Rectal smooth muscle tissue (tissue), 1 donor: ENCODE measurements around the gene FRS3.

ENCODE experiments used
- H3K27ac ChIP-seq: one replicate; pipeline ENCODE4 v1.7.0; 2013; ENCODE audit warnings: low read depth, low read length, inconsistent platforms
- H3K27me3 ChIP-seq: one replicate; pipeline ENCODE4 v1.7.0; 2013; ENCODE audit warnings: low read length; ENCODE audit not compliant: control insufficient read depth, insufficient read depth
- H3K36me3 ChIP-seq: one replicate; pipeline ENCODE4 v1.7.0; 2013; ENCODE audit warnings: low read length; ENCODE audit not compliant: control insufficient read depth, insufficient read depth
- H3K4me1 ChIP-seq: one replicate; pipeline ENCODE4 v1.7.0; 2013; ENCODE audit warnings: low read length; ENCODE audit not compliant: control insufficient read depth, insufficient read depth
- H3K4me3 ChIP-seq: one replicate; pipeline ENCODE4 v1.7.0; 2013; ENCODE audit warnings: low read length
- H3K9ac ChIP-seq: one replicate; pipeline ENCODE4 v1.7.0; 2013; ENCODE audit warnings: low read length

Gene FRS3

DNA sequence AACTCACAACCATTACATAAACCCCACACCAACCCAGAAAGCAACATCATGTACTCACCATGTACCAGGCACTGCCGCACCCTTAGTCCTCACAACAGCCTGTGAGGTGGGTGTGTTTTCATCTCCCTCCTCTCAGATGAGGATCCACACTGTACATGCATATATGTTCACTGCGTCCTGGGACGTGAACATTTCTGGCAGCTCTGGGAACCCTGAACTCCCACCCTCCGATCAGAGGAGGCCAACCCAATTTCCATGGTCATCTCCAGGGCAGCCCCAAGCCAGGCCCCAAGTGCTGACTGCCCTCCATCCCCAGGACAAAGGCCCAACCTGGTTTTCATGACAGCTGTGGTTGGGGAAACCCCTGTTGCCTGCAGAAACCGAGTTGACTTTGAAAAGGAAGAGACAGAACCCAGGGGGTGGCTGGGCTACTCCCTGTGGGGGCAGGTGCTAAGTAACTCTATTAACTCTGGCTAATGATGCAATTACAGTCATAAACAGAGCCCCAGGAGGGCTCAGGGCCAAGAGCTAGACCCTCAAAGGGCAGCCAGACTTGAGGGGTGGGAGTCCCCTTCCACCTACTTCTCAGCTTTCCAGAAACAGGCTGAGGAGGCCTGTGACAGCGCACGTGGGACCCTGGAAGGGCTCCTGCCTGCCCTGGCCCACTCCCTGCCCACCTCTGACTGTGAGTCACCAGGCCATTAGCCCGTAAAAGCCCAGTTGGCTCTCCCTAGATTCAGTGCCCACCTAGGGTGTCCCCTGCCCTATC lies 46.9 kb downstream of the FRS3 start:
- peak overlapping the region; percentile 79 for H3K4me3 ChIP-seq
- peaks cover 16% of the 10 kb centered on the region for H3K4me1 ChIP-seq
- H3K9ac ChIP-seq: peak overlapping the region; percentile 6
- no peaks in the 10 kb centered on the region for H3K36me3 ChIP-seq
- no peaks in the 10 kb centered on the region for H3K27me3 ChIP-seq
- peak overlapping the region; percentile 94 for H3K27ac ChIP-seq

DNA sequence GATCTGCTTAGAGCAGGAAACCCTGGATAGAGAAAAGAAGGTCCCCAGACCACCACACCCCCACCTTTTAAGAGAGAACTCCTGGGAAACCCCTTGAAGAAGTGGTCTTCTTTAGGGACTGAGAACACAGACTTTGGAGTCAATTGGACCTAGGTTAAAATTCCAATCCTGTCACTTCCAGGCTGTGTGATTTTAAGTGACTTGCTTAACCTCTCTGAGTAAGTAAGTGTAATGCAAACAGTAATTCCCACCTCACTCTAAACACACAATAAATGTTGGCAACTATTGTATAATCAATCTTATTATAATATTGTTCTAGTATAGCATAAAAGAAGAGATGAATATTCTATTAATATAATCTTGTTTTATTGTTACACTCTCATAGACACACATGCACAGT lies 47.6 kb downstream of the FRS3 start:
- peaks cover 16% of the 10 kb centered on the region for H3K4me1 ChIP-seq
- H3K27me3 ChIP-seq: no peaks in the 10 kb centered on the region
- H3K9ac ChIP-seq: no peak overlapping the region
- no peak overlapping the region for H3K4me3 ChIP-seq
- no peaks in the 10 kb centered on the region for H3K36me3 ChIP-seq
- H3K27ac ChIP-seq: no peak overlapping the region

DNA sequence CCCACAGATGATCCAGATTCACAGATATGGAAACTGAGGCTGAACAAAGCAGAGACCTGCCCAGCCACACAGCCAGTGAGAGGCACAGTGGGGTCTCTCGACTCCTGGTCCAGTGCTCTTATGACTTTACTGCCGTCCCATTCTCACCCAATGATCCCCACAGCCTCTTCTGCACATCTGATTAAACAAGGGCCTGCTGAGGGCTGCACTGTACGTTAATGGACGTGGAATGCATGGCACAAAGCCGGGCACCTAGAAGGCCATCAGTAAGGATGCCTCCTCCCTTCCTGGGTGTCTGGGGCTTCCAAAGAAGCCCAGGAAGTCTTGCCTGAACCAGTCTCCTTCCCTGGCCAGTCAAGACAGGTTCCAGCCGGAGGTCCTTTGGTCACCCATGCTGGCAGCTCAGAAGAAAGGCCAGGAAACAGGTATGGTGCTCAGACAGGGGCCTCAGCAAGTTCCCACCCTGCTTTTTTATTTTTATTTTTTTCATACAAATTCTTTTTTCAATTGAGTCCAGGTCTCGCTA lies 48.1 kb downstream of the FRS3 start:
- no peak overlapping the region for H3K9ac ChIP-seq
- no peaks in the 10 kb centered on the region for H3K36me3 ChIP-seq
- H3K4me3 ChIP-seq: no peak overlapping the region

DNA sequence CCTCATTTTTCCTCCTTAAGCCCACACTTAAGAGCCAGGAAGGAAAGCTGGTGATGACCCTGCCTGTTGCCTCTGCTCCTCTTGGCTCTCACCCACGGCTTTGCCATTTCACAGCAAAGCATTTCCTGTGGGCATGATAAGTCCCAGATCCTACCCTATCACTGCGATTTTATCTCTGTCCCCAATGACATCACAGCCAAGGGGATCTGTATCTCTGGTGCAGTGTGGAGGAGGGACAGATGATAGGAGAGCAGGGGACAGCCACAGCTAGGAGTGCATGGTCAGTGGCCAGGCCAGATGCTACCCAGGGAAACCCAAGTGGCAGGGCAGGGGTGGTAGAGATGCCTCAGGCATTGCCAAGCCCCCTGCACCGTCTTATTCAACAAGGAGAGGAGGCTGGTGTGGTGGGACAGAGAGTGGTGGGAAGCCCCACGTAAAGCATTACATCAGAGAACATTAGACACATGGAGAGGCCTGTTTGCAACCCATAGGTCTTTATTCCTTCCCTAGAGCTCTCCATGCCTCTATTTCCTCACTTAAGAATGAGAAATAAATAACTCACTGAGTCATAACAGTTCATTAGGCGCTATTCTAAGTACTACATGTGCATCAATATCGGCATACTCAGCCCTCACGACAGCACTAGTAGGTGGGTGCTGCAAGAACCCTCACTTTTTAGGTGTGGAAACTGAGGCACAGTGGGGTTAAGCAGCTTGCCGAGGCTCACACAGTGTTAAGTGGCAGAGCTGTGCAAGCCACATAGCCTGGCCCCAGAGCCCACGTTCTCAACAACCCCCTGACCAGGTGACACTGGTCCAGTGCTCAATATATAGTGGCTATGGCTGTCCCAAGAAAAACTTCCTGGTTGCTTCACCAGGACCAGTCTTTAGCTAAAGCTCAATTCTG lies 48.9 kb downstream of the FRS3 start:
- Histone ChIP-seq H3K9ac (no peak overlapping the region), H3K4me1 (peaks cover 15% of the 10 kb centered on the region), H3K27me3 (no peaks in the 10 kb centered on the region), H3K27ac (no peak overlapping the region), H3K4me3 (no peak overlapping the region), H3K36me3 (no peaks in the 10 kb centered on the region)

More for the DNA sequence above, 48.1 kb downstream of the FRS3 start:
- no peaks in the 10 kb centered on the region for H3K27me3 ChIP-seq
- H3K4me1 ChIP-seq: peaks cover 16% of the 10 kb centered on the region
- no peak overlapping the region for H3K27ac ChIP-seq

DNA sequence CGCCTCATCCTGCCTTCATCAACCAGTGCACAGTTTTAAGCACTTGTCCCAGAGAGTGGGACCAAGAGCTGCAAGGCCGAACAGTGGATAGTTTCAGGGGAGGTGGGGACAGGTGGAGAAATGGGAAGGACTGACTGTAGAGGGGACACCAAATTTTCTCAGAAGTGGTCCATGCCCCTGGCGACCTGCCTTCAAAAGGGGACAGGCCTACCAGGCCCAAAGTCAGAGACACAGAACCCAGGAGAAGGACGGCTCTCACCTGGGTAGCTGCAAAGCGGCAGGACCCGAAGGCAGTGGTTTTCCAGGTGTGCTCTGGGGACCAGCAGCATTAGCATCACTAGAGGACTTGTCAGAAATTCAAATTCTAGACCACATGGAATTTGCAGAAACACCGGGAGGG lies 50.1 kb downstream of the FRS3 start:
- no peaks in the 10 kb centered on the region for H3K36me3 ChIP-seq
- no peak overlapping the region for H3K4me3 ChIP-seq
- H3K27ac ChIP-seq: no peak overlapping the region
- no peak overlapping the region for H3K9ac ChIP-seq
- no peaks in the 10 kb centered on the region for H3K27me3 ChIP-seq
- H3K4me1 ChIP-seq: peaks cover 13% of the 10 kb centered on the region

DNA sequence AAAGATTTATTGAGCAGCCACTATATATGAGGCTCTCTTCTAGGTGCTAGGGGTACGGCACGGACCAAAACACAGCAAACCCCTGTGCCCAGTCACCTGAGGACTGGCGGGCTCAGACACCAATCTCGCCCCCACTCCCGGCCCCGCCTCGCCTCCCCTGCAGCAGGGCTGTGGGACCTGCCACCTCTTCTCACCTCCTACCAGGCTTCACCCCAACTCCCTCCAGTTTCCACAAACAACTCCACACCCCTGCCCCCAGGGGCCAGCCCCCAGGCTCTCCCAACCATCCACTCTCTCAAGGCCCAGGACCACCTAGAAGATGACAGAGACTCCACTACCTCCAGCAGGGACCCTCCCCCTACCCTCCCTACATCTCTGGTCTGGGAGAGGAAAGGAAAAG lies 50.7 kb downstream of the FRS3 start:
- H3K27me3 ChIP-seq: no peaks in the 10 kb centered on the region
- H3K9ac ChIP-seq: no peak overlapping the region
- H3K4me3 ChIP-seq: no peak overlapping the region
- H3K36me3 ChIP-seq: no peaks in the 10 kb centered on the region
- H3K27ac ChIP-seq: no peak overlapping the region
- H3K4me1 ChIP-seq: peaks cover 13% of the 10 kb centered on the region

DNA sequence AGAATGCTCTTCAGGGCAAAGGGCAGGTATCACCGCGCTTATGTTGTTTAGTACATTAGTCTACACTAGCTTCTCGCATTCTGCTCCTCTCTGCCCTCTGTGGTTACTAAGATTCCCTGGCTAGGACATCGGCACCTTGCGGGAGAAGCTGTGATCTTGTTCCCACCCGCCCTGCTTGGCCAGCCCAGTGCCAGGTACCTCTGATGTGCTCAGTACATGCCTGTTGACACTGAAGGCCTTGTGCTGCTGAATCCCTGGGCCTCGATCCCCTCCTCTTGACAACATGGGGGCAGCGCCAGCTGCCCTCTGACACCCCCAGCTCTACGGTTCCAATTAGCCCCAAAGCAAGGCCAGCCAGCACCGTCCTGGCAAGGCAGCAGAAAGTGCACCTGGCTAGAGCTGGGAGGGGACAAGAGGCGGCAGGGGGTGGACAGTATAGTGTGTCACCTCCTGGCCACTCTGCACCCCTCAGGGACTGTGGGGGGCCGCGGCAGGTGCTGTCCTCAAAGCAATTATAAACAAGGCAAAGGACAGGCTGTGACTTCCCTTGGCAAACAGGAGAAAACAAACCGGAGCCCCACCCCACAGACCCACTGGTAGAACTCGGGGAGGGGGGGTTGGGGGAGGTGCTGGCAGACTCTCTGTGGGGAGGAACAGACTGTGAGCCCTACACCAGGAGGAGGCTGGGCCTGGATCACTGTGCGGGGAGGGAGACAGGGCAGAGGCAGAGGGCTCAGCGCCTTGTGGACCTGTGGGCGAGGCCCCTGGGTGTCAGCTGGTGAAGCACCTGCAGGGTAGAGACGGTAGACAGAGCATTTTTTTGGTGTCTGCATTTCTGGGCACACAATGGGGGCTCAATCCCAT lies 51.4 kb downstream of the FRS3 start:
- peaks cover 12% of the 10 kb centered on the region for H3K4me1 ChIP-seq
- no peaks in the 10 kb centered on the region for H3K27me3 ChIP-seq
- H3K27ac ChIP-seq: no peak overlapping the region
- H3K36me3 ChIP-seq: no peaks in the 10 kb centered on the region
- no peak overlapping the region for H3K4me3 ChIP-seq
- no peak overlapping the region for H3K9ac ChIP-seq

DNA sequence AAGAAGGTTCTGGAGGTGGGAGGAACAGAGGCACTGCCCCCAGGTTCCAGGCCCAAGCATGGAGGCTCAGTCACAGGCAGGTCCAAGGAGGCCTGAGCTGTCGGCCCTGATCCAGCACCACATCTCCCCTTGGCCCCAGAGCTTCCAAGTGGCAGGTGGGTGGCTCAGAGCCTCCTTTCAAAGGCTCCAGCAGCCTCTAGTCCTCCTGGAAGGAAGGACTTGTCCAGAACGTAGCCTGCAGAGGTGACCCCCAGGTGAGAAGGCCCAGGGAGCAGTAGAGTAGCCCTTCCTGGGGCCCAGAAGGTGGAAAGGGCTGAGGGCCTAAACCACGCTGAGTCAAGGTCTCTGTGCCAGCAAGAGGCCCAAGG lies 52.0 kb downstream of the FRS3 start:
- H3K27me3 ChIP-seq: no peaks in the 10 kb centered on the region
- H3K36me3 ChIP-seq: no peaks in the 10 kb centered on the region
- no peak overlapping the region for H3K4me3 ChIP-seq
- no peak overlapping the region for H3K27ac ChIP-seq
- H3K9ac ChIP-seq: no peak overlapping the region
- H3K4me1 ChIP-seq: peaks cover 5% of the 10 kb centered on the region

DNA sequence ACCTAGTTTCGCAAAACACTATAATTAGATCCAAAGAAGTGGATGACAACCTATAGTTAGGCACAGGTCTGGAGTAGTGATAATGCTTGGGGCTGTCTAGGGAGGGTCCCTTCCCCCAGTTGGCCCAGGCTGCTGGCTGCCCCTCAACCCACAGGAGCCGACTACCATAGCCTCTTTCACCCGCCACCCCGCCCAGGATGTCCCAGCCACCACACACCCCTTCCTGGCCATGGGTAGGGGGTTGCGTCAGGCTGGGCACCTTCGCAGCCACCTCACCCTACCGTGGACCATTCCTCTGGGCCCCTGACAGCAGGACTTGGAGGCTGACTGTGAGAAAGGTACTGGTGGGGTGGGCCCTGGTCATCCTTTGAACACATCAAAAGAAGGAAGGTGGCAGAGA lies 52.8 kb downstream of the FRS3 start:
- H3K4me3 ChIP-seq: no peak overlapping the region
- no peak overlapping the region for H3K9ac ChIP-seq
- H3K36me3 ChIP-seq: no peaks in the 10 kb centered on the region
- peaks cover 3% of the 10 kb centered on the region for H3K4me1 ChIP-seq
- no peaks in the 10 kb centered on the region for H3K27me3 ChIP-seq
- H3K27ac ChIP-seq: no peak overlapping the region

DNA sequence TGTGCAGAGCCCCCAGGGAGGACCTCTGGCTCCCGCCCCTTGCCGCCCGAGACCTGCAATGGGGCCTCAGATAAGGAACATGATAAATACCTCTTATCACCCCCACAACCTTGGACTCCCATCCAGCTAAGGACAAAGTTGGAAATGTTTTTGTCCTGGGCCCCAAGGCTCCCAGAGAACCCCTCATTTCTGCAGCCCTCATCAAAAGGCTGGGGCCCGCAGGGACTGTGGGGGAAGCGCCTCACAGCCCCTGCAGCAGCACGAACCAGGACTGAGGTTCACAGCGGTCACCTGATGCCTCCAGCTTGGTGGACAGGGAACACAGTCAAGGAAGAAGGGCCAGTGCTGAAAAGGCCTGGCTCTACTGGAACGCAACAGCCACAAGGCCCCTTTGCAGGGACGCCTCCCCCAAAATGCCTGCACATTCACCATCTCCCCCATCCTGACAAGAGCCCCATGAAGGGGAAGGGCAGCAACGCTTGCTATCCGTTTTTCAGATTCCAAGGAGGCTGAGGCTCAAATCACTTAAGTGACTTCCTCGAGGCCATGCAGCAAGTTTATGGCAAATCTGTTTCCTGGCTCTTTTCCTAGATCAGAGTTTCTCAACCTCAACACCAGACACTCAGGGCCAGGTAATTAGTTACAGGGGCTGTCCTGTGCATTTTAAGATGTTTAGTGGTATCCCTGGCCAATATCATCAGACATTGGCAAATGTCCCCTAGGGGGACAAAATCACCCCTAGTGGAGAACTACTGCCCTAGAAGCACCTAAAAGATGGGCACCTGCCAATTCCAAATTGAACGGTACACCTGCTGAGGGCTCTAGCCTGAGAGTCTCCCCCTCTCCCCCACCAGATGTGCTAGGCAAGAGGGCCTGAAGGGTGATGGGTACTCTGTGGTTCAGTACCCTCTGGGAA lies 54.9 kb downstream of the FRS3 start:
- no peak overlapping the region for H3K9ac ChIP-seq
- H3K36me3 ChIP-seq: no peaks in the 10 kb centered on the region
- no peak overlapping the region for H3K27ac ChIP-seq
- no peaks in the 10 kb centered on the region for H3K27me3 ChIP-seq
- no peak overlapping the region for H3K4me3 ChIP-seq
- no peaks in the 10 kb centered on the region for H3K4me1 ChIP-seq

DNA sequence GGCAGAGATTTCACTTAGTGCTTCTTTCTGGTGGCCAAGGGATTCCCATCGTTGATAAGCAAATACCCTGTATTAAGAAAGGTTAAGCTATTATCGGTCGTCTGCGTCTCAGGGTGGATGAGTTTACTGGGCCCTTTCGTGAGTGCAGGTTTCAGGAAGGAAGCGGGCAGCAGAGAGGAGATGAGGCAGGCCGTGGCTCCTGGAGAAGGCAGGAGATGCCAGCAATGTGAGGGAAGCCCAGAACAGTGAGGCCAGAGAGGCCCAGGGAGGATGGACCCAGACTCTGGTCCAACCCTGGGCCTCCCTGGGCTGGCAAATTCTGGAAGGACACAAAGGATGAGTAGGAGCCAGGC lies 55.5 kb downstream of the FRS3 start:
- H3K27me3 ChIP-seq: no peaks in the 10 kb centered on the region
- no peak overlapping the region for H3K27ac ChIP-seq
- H3K36me3 ChIP-seq: no peaks in the 10 kb centered on the region
- no peak overlapping the region for H3K4me3 ChIP-seq
- H3K4me1 ChIP-seq: no peaks in the 10 kb centered on the region
- no peak overlapping the region for H3K9ac ChIP-seq
